ENCODE measurements around the gene MYT1.

MYT1 gene

DNA sequence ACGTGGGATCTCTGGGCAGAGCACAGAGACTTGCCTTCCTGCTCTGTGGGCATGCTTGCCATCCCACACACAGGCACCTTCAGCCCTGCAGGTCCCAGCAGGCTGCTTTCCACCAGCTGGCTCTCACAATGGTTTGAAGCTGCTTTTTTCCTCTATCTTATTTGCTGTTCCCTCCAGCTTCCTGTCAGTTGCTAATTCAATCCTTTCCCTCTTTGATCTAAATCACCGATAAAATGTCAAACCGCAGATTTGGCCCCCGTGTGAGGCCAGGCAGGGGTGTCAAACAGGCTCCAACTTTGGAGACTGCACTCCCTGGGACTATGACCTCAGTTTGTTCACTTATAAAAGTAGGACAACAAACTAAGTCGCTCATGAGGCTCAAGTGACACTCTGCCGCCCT lies 50.7 kb downstream of the MYT1 start:
- no peak for DNase-seq (ENCODE audit: low read depth)
- TF ChIP-seq, protein P1, sequence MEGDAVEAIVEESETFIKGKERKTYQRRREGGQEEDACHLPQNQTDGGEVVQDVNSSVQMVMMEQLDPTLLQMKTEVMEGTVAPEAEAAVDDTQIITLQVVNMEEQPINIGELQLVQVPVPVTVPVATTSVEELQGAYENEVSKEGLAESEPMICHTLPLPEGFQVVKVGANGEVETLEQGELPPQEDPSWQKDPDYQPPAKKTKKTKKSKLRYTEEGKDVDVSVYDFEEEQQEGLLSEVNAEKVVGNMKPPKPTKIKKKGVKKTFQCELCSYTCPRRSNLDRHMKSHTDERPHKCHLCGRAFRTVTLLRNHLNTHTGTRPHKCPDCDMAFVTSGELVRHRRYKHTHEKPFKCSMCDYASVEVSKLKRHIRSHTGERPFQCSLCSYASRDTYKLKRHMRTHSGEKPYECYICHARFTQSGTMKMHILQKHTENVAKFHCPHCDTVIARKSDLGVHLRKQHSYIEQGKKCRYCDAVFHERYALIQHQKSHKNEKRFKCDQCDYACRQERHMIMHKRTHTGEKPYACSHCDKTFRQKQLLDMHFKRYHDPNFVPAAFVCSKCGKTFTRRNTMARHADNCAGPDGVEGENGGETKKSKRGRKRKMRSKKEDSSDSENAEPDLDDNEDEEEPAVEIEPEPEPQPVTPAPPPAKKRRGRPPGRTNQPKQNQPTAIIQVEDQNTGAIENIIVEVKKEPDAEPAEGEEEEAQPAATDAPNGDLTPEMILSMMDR (conservative IDR thresholded peaks at IDR 0.05; ENCODE audit: control insufficient read depth, insufficient read depth, low read depth, low read length), result no peak
- H3K4me3 ChIP-seq (ENCODE audit: control insufficient read depth, low read depth, low read length), result no peak overlapping the region

DNA sequence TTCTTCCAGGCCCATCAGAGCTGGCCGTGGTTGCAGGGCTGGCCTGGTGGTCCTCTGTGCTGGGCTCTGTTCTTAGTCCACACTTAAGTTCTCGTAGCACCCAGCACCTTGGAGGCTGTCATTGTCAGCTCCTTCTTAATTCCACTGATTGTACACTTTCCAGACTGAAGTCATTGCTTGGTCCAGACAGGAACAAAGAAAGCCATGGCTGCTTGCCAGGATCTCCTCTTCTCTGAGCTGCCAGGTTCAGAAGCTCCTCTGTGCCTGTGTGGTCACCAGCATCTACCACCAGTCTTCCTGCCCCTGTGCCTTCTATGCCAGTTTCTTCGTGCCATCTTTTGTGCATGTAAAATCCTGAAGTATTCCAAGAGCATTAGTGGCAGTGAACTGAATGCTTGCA lies 51.8 kb downstream of the MYT1 start:
- no peak overlapping the region for H3K4me3 ChIP-seq (ENCODE audit: control insufficient read depth, low read depth, low read length)
- DNase-seq (ENCODE audit: low read depth), result no peak
- TF ChIP-seq, protein P1 (conservative IDR thresholded peaks at IDR 0.05; ENCODE audit: control insufficient read depth, insufficient read depth, low read depth, low read length), result no peak

DNA sequence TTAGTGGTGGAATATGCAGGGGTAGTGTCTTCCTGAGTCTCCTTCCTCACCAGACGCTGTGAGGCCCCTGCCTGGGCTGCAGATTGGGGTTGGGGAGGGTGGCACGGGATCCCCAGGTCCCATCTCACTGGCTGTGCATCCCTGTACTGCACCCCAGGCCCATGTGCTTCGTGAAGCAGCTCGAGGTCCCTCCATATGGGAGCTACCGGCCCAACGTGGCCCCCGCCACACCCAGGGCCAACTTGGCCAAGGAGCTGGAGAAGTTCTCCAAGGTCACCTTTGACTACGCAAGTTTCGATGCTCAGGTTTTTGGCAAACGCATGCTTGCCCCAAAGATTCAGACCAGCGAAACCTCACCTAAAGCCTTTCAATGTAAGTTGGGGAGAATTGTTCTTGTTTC lies 52.7 kb downstream of the MYT1 start:
- H3K4me3 ChIP-seq (ENCODE audit: control insufficient read depth, low read depth, low read length), result no peak overlapping the region

DNA sequence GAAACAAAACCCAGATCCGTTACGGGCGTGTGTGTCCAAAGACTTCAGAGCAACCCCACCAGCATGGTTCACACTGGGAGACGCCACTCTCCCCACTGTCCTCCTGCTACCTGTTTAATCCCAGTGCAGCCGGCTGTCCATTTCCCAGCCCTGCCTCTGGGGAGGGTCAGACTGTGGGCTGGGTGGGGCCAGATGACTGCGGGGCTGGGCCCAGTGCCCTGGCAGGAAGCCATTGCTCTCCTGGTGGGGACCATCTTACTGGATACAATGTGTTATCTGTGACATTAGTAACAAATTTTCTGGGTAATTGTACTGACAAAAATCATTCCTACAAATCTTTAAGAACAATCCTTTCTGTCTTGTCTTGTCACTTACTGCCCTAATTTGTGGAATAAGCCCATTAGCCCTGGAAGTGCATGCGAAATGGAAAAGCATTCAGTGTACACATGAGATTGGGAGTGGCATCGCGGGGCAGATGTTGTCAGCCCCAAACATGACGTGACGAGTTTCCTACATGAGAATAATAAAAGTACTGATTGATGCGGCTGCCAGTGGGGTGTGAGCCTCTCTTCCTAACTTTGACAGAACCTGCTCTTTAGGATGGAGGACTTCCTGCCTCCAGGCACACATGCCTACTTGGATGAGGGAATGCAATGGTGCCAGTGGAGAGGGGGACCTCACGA lies 53.4 kb downstream of the MYT1 start:
- no peak overlapping the region for H3K4me3 ChIP-seq (ENCODE audit: control insufficient read depth, low read depth, low read length)
- no peak for DNase-seq (ENCODE audit: low read depth)
- TF ChIP-seq, protein P1 (conservative IDR thresholded peaks at IDR 0.05; ENCODE audit: control insufficient read depth, insufficient read depth, low read depth, low read length), result no peak

More for the DNA sequence above, 52.7 kb downstream of the MYT1 start:
- DNase-seq (ENCODE audit: low read depth), result no peak
- TF ChIP-seq, protein P1 (conservative IDR thresholded peaks at IDR 0.05; ENCODE audit: control insufficient read depth, insufficient read depth, low read depth, low read length), result no peak

DNA sequence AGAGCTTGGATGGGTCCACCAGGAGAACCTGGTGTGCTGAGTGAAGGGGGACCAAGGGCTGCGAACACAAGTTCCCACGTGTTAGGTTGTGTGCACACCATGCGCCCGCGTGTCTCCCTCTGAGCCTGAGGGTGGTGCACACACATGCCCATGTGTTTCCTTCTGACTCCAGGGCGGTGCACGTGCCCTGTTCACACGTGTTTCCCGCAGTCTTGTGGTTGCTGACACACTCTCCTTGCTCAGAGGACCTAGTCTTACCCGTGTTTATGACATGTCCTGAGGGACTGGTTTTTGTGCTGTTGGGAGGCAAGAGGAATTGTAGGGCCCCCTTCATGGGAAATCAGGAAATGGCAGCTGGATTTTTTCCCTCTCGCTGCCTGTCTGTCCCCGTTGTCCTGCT lies 55.0 kb downstream of the MYT1 start:
- TF ChIP-seq, protein P1 (conservative IDR thresholded peaks at IDR 0.05; ENCODE audit: control insufficient read depth, insufficient read depth, low read depth, low read length), result no peak
- no peak overlapping the region for H3K4me3 ChIP-seq (ENCODE audit: control insufficient read depth, low read depth, low read length)
- no peak for DNase-seq (ENCODE audit: low read depth)

DNA sequence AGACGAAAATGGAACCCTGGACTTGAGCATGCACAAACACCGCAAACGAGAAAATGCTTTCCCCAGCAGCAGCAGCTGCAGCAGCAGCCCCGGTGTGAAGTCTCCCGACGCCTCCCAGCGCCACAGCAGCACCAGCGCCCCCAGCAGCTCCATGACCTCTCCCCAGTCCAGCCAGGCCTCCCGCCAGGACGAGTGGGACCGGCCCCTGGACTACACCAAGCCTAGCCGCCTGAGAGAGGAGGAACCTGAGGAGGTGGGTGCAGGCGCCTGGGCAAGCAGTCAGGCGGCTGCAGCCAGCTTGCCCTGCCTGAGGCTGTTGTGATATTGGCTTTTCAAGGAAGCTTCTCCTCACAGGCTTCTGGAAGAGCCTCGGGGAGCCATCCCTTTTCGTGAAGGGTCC lies 55.5 kb downstream of the MYT1 start:
- DNase-seq (ENCODE audit: low read depth), result no peak
- TF ChIP-seq, protein P1 (conservative IDR thresholded peaks at IDR 0.05; ENCODE audit: control insufficient read depth, insufficient read depth, low read depth, low read length), result no peak
- no peak overlapping the region for H3K4me3 ChIP-seq (ENCODE audit: control insufficient read depth, low read depth, low read length)

DNA sequence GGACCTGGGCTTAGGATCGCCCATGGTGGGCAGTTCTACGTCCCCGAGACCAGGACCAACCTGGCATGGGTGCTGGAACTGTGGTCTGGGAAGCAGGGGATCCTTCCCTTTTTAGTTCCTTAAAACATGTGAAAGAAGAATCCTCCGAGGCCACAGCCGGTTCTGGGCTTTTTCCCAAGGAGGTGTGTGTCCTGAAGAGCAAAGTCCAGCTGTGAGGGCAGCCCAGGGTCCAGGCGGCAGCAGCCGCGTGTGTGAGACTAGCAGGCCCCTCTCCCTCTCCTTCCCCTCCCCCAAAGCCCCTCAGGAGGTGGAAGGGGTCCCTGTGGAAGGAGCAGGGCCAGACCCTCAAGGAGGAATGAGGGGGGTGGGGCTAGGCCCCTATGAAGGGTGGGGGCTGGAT lies 56.2 kb downstream of the MYT1 start:
- H3K4me3 ChIP-seq (ENCODE audit: control insufficient read depth, low read depth, low read length), result no peak overlapping the region
- TF ChIP-seq, protein P1 (conservative IDR thresholded peaks at IDR 0.05; ENCODE audit: control insufficient read depth, insufficient read depth, low read depth, low read length), result no peak
- DNase-seq (ENCODE audit: low read depth), result no peak

All from fibroblast of mammary gland (primary cell).